ENCODE data around the gene STRN. TPM values are rescaled to one million over a fixed set of nuclear protein-coding genes. Genes with fewer than 3 reads are reported as not detected.
"Not testable (repeated sequence)": the region's sequence is repeated elsewhere in the genome, so short reads cannot be mapped to it uniquely, and the experiment has no call there.

Gene STRN
- polyA plus RNA-seq, 3 donors = 2.7 to 7.4 (median 5.6) TPM

GRCh38 chr2:36965751-36966369 lies 476 bp downstream of the STRN start:
- 0 to 1% (median 0%) methylated on average over 23 to 42 of the region's 42 CpGs for WGBS, 3 donors
- peak overlapping the region; percentile 32 for H3K27ac ChIP-seq (ENCODE audit: low read depth, low read length)

GRCh38 chr2:36965206-36965605 lies 1.1 kb downstream of the STRN start:
- H3K27ac ChIP-seq (ENCODE audit: low read depth, low read length) = no peak overlapping the region
- 38 to 44% (median 39%) methylated on average over 2 of the region's 2 CpGs for WGBS, 3 donors

DNA sequence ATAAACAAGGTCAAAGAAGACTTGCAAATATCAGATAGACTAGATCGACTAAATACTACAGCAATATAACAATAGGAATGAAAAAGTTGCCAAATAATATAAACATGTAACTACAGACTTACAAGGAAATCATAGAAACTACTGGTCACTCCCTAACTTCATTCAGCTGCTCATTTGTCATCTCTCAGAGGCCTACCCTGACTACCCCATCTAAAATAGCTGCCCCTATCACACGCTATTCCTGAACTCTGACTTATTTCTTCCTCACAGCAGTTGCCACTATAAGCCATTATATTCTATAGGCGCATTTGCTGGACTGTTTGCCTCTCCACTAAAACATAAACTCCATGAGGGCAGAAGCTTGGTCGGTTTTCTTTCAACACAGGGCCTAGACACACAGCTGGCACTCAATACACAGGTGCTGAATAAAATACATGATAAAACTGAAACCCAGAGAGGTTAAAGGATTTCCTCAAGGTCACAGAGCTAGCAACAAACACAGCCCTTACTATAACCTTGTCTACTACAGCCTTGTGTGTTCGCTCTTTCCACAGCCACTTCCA lies 1.8 kb downstream of the STRN start:
- WGBS, 3 donors = 72 to 84% (median 84%) methylated on average over 5 of the region's 5 CpGs
- no peak overlapping the region for H3K27ac ChIP-seq (ENCODE audit: low read depth, low read length)

- no peak overlapping the region for H3K27ac ChIP-seq (ENCODE audit: low read depth, low read length)
- 92 to 94% (median 93%) methylated on average over 4 of the region's 4 CpGs for WGBS, 3 donors
These were observed 2.6 kb downstream of the STRN start for GRCh38 chr2:36963734-36964133.

DNA sequence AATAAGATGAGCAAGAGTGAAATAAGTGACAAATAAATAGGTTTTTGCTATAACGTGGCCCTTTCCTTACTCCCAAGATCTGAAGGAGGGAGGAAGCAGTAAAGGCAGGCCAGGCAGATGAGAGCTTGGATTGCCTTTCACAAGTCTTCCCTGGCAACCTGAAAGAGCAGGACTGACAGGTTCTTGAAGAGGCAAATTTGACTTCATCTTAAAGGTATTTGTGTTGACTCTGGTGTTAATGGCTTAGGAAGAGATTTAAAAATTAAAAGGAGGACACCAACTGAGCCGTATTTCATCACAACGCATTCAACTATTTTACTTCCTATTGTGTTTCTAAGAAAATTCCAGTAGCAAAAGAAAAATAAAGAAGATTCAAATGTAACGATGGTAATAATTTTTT lies 3.2 kb downstream of the STRN start:
- 87 to 93% (median 87%) methylated on average over 4 of the region's 4 CpGs for WGBS, 3 donors
- H3K27ac ChIP-seq (ENCODE audit: low read depth, low read length) = no peak overlapping the region

DNA sequence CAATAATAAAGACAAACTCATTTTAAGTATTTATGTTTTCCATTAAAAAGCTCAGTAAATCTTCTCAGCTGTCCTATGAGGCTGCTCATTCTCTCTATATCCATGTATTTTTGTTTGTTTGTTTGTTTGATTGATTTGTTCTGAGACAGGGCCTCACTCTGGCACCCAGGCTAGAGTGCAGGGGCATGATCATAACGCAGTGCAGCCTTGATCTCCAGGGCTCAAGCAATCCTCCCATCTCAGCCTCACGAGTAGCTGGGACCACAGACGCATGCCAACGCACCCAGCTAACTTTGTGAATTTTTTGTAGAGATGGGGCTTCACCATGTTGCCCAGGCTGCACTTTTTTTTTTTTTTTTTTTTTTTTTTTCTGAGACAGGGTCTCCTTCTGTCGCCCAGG lies 5.6 kb downstream of the STRN start:
- 82 to 91% (median 91%) methylated on average over 5 of the region's 5 CpGs for WGBS, 3 donors
- H3K27ac ChIP-seq (ENCODE audit: low read depth, low read length) = no peak overlapping the region

GRCh38 chr2:36960005-36960675 lies 6.2 kb downstream of the STRN start:
- WGBS, 3 donors = 78 to 92% (median 85%) methylated on average over 2 of the region's 2 CpGs
- H3K27ac ChIP-seq (ENCODE audit: low read depth, low read length) = no peak overlapping the region

GRCh38 chr2:36954977-36955607 lies 11.2 kb downstream of the STRN start:
- H3K27ac ChIP-seq (ENCODE audit: low read depth, low read length) = no peak overlapping the region
- 69 to 77% (median 76%) methylated on average over 6 of the region's 6 CpGs for WGBS, 3 donors

DNA sequence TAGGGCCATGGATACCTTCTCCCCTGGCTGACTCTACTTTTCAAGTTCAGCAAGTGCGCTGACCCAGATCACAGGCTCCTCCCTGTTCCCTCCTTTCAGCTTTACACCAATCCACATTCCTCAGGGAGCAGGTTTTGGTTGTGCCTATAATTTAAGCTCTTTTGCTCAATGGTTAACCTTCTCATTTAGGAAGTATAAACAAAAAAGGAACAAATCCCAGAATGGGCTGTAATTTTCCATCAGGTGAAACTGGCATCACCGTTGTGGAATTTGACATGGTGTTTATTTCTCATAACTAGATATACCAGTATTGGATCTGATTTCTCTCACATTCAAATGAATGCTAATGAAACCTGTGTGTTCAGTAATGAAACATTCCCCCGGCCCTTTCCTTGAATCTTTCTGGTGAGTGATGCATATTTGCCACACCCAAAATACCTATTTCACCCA lies 13.6 kb downstream of the STRN start:
- no peak overlapping the region for H3K27ac ChIP-seq (ENCODE audit: low read depth, low read length)
- WGBS, 3 donors = 65 to 89% (median 85%) methylated on average over 3 of the region's 3 CpGs

GRCh38 chr2:36951574-36951973 lies 14.8 kb downstream of the STRN start:
- no peak overlapping the region for H3K27ac ChIP-seq (ENCODE audit: low read depth, low read length)
- 91 to 96% (median 94%) methylated on average over 7 of the region's 7 CpGs for WGBS, 3 donors

DNA sequence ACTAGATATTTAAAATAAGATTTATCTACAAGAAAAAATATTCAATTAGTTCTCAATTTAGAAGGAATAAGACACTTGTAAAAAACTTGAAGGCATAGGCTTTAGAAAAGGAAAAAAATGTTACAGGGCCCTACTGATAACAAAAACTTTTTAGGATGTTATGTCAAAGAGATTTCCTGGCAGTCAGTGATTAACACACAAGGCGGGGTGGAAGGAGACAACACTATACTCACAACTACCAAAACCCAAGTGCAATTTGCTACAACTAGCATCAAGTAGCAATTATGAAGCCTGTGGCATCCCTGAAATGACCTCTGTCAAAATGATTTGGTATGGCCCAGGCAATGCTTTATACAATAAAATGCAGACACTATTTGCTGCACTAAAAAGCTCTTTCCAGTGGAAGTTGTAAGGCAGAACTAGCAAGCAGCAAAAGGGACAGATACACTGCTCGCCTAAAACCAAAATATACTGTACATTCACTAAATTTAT lies 15.3 kb downstream of the STRN start:
- 82 to 95% (median 83%) methylated on average over 2 of the region's 2 CpGs for WGBS, 3 donors
- H3K27ac ChIP-seq (ENCODE audit: low read depth, low read length) = no peak overlapping the region

DNA sequence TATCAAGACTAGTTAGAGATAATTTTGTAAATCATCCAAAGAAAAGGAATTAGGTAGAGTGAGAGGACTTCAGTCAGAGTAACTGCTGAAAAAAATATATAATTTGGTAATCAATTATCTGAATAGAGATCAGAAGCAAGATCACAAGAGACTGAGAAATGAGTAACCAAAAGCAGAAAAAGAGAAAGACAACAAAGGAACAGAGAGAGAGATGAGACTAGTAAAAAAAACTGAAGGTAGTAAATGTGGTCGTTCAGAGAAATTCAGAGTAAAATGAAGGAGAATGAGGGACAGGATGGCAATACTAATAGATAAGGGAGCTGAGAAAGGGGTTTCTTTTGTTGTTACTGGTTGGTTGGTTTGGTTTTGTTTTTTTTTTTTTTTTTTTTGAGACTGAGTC lies 16.5 kb downstream of the STRN start:
- WGBS, 3 donors = 78 to 91% (median 81%) methylated on average over 1 of the region's 1 CpG
- H3K27ac ChIP-seq (ENCODE audit: low read depth, low read length) = no peak overlapping the region

- not testable (repeated sequence) for H3K27ac ChIP-seq (ENCODE audit: low read depth, low read length)
- WGBS, 3 donors = 93 to 97% (median 96%) methylated on average over 10 of the region's 10 CpGs
These were observed 21.1 kb downstream of the STRN start for GRCh38 chr2:36945240-36945639.

DNA sequence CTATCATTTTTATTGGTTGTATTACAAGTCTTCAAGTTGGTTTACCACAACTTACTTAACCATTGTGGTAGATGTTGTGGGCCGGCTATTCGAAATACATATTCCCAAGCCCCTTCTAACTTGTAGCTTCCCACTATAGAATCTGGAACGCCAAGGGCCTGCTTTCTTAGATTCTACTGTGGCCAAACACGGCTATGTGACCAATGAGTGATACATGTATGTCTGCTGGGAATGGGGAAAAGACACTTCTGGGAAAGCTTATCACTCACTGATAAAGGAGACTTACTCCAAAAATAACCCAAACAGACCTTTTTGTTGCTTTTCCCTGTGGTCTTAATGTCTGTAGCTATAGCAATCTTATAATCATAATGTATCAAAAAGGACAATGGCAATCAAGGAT lies 24.5 kb downstream of the STRN start:
- H3K27ac ChIP-seq (ENCODE audit: low read depth, low read length) = no peak overlapping the region
- WGBS, 3 donors = 90 to 94% (median 92%) methylated on average over 4 of the region's 4 CpGs

- H3K27ac ChIP-seq (ENCODE audit: low read depth, low read length) = not testable (repeated sequence)
These were observed 29.8 kb downstream of the STRN start for GRCh38 chr2:36936526-36936925.

DNA sequence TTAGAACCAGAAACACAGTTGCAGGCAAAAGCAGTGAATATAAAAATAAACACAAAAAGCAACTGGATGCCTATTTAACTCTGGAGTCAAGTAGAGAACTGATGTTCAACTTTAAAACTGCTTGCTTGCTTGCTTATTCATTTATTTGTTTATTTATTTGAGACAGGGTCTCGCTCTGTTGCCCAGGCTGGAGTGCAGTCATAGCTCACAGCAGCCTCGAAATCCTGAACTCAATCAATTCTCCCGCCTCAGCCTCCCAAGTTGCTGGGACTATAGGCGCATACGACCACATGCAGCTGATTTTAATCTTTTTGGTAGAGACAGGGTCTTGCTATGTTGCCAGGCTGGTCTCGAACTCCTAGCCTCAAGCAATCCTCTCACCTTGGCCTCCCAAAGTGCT lies 34.6 kb downstream of the STRN start:
- H3K27ac ChIP-seq (ENCODE audit: low read depth, low read length) = not testable (repeated sequence)
- 95 to 98% (median 97%) methylated on average over 6 of the region's 6 CpGs for WGBS, 3 donors

DNA sequence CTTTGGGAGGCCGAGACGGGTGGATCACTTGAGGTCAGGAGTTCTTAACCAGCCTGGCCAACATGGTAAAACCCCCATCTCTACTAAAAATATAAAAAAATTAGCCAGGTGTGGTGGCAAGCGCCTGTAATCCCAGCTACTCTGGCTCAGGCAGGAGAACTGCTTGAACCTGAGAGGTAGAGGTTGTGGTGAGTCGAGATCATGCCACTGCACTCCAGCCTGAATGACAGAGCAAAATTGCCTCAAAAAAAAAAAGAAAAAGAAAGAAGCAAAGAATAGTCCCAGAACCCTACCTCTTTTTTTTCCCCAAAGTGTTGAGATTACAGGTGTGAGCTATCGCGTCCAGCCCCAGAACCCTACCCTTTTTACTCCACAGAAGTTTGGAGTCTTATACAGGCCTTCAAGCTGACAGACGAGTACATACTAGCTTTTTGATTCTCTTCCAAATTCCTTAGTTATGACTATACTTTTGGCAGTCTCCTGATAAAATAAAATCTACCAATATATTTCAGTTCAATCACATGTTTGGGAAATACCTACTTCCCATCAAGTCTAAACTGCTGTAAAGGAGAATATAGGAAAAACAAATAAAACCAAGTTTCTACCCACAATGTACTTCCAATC lies 35.4 kb downstream of the STRN start:
- 64 to 69% (median 67%) methylated on average over 7 of the region's 7 CpGs for WGBS, 3 donors
- H3K27ac ChIP-seq (ENCODE audit: low read depth, low read length) = not testable (repeated sequence)

DNA sequence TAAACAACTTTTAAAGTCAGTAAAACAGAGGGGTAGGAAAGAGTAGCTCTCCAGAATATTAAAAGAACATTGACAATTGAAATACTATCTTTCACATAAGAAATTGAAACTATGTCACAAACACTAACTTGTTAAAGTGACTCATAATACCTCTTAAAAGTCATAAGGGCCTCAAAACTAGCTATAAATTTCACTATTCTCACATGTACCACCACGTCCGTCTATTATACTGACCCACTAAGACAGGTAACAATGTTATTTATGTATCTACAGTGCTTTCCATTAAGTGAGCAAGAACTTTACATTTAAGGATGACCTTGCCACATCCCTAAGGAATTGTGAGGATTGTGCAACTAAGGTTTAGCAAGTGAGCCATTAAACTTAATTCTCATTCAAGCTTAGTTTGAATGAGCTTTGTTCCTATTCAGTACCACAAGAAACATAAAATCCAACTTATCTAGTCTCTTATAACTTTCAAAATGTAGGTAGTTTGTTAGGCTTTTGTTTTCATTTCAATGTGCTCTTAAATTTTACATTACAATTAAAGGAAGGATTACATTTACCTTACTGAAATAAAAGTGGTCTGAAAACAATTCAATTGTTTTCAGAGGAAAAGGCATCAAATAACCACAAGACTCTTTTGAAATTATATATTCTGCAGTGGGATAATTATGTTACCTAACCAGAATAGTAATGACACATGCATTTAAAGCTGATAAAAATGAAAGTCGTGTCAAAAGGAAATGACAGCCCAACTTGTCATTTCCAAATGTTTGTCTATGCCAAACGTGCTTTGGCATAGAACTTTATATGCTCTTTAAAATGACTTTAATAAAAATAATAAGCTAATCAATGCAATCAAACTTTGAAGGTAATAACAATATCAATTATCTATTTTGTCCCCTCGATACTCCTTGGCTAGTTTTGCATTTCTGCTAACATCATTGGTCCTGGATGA lies 39.9 kb downstream of the STRN start:
- not testable (repeated sequence) for H3K27ac ChIP-seq (ENCODE audit: low read depth, low read length)
- WGBS, 3 donors = 47 to 56% (median 50%) methylated on average over 5 of the region's 5 CpGs

Data from adipose tissue (tissue), 3 donors.